HL-60/S4 treated with retinoic acid at 250 ng/mL for 4 days and 3 days (cell line): ENCODE data around the gene ASF1B.

Experiments
- in situ Hi-C: fragments of 300-500 bp; cut with MboI; formaldehyde crosslinking; loops from 2 replicates; pipeline ENCODE4 v1.7.0; 2022; ENCODE audit warnings: low sequenced_read_pairs

Gene ASF1B

GRCh38 chr19:14112051-14112808 lies 24.2 kb downstream of the ASF1B start:
- in situ Hi-C loops, result no loop called here

- in situ Hi-C loops, result no loop called here
Measured at GRCh38 chr19:14111486-14111885, 24.9 kb downstream of the ASF1B start.

GRCh38 chr19:14110650-14111049 lies 25.7 kb downstream of the ASF1B start:
- in situ Hi-C loops, result no loop called here

- in situ Hi-C loops, result no loop called here
Measured at GRCh38 chr19:14107581-14108461, 28.6 kb downstream of the ASF1B start.

- in situ Hi-C loops, result no loop called here
Measured at GRCh38 chr19:14106840-14107239, 29.5 kb downstream of the ASF1B start.

GRCh38 chr19:14105680-14106079 lies 30.7 kb downstream of the ASF1B start:
- in situ Hi-C loops, result no loop called here

- in situ Hi-C loops, result no loop called here
Measured at GRCh38 chr19:14103310-14103709, 33.1 kb downstream of the ASF1B start.

GRCh38 chr19:14102756-14103155 lies 33.6 kb downstream of the ASF1B start:
- in situ Hi-C loops, result no loop called here

- in situ Hi-C loops, result no loop called here
Measured at GRCh38 chr19:14102102-14102696, 34.2 kb downstream of the ASF1B start.

- in situ Hi-C loops, result no loop called here
Measured at GRCh38 chr19:14101003-14101545, 35.3 kb downstream of the ASF1B start.

- in situ Hi-C loops, result no loop called here
Measured at GRCh38 chr19:14097532-14098151, 38.7 kb downstream of the ASF1B start.

- in situ Hi-C loops, result no loop called here
Measured at GRCh38 chr19:14096272-14096992, 40.0 kb downstream of the ASF1B start.

GRCh38 chr19:14094854-14095253 lies 41.5 kb downstream of the ASF1B start:
- in situ Hi-C loops, result no loop called here

GRCh38 chr19:14093117-14093823 lies 43.1 kb downstream of the ASF1B start:
- in situ Hi-C loops, result no loop called here

- in situ Hi-C loops, result no loop called here
Measured at GRCh38 chr19:14091813-14092462, 44.5 kb downstream of the ASF1B start.

- in situ Hi-C loops, result no loop called here
Measured at GRCh38 chr19:14091081-14091812, 45.1 kb downstream of the ASF1B start.

GRCh38 chr19:14090509-14091080 lies 45.8 kb downstream of the ASF1B start, which contains the start of gene SAMD1:
Gene SAMD1, minus strand, starts transcription at chr19:14090751.
- in situ Hi-C loops, result no loop called here
